GM15510 (cell line): ENCODE data around the gene LSM14A.

Source experiments
- POLR2A ChIP-seq: IDR thresholded peaks from 3 replicates; pipeline ENCODE4 v1.6.1; 2011; ENCODE audit warnings: borderline replicate concordance; ENCODE audit not compliant: insufficient read length; ENCODE audit errors: extremely low read depth

Gene LSM14A

GRCh38 chr19:34151439-34151838 lies 20.9 kb upstream of the LSM14A start:
- no peak for TF ChIP-seq POLR2A

DNA sequence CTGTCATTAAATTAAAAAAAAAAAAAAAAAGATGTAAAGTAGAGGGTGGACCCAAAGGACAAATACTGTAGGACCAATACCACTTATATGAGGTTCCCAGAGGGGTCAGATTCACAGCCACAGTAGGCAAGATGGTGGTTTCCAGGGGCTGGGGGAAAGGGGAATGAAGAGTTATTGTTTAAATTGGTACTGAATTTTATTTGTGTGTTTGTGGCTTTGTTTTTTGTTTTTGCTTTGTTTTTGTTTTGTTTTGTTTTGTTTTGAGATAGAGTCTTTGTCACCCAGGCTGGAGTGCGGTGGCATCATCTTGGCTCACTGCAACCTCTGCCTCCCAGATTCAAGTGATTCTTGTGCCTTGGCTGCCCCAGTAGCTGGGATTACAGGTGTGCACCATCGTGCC lies 17.9 kb upstream of the LSM14A start:
- TF ChIP-seq POLR2A: no peak

DNA sequence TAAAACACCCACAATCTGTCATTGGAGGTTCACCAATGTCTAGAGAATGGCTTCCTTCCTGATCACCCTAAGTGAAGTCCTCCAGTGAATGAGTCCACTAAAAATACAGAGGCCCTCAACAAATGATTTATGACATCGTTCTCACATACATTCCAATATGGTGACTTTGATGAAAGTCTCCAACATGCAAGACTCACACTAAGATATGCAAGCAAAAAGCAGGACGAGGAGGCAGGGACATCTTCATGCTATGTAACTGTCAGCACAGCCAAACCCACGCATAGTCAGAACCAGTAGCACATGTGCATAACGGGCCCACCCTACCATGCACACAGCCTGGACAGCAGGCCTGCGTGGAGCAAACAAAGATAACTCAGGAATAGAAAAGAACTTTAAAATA lies 16.6 kb upstream of the LSM14A start:
- no peak for TF ChIP-seq POLR2A

GRCh38 chr19:34165295-34165738 lies 7.0 kb upstream of the LSM14A start:
- TF ChIP-seq POLR2A: no peak

GRCh38 chr19:34171539-34171876 lies 796 bp upstream of the LSM14A start:
- TF ChIP-seq POLR2A: no peak

DNA sequence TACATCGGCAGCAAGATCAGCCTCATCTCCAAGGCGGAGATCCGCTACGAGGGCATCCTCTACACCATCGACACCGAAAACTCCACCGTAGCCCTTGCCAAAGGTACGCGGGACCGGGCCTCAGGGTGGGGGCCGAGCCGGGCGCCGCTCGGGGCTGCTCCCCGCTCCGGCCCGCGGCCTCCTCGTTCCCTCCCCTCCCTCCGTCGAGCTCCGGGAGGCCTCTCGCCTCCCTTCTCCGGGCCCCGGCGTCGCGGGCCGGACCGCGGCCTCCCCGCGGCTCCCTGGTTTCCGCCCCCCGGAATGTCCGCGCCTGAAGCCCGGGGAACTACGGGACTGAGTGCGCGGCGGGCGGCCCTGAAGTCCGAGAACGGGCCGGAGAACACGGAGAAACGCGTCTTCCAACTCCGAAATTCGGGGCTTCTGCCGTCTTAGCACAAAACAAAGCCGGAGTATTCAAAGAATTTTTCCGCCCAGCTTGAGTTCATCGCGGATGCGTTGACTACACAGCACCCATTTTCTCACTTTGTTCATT lies 423 bp downstream of the LSM14A start:
- TF ChIP-seq POLR2A: no peak

DNA sequence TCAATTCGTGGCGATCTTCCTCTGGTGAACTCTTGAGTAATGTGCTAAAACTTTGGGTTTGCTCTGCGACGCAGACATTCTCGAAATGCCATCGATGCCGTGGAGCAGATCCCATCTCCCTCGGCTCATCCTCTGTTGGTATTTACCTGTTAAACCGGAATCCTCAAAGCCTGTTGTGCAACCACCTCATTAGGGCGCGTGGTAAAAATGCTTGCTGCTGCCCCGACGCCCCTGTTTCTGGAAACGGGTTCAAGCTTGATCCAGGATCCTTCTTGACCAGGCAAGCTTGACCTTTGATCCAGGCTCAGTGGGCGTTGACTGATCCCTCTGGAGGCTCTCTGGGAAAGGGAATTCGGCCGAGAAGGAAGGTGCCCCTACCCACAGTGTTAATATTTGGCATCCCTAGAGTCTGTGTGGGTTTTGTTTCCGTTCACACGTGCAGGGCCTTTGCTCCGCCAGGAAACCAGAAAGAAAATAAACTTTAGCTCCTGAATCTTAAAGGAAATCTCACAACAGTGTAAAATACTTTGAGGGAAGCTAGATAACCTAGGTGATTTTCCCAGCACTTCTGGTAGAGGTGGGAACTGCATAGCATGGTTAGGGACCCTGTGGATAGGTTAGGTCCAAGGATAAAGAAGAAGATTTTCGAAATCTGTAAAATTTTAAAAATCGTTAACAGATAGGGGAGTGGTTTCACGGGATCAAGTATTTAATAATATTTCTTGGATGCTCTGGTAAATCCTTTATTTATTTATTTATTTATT lies 1.1 kb downstream of the LSM14A start:
- no peak for TF ChIP-seq POLR2A

GRCh38 chr19:34176581-34176980 lies 4.3 kb downstream of the LSM14A start:
- no peak for TF ChIP-seq POLR2A

DNA sequence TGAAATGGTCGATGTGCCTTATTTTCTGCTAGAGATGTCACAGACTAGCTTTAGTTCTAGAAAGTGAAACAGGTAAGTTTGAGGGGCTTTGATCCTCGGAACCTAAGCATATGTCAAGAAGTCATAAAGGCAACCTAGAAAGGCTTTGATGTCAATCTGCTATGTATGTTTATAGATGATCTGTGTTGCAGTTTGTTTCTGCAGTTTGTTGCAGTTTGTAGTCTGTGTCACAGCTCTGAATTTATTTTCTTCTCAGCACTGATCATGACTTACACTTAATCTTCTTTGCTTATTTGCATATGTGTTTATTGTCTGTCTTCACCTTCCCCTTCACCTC lies 5.9 kb downstream of the LSM14A start:
- no peak for TF ChIP-seq POLR2A

DNA sequence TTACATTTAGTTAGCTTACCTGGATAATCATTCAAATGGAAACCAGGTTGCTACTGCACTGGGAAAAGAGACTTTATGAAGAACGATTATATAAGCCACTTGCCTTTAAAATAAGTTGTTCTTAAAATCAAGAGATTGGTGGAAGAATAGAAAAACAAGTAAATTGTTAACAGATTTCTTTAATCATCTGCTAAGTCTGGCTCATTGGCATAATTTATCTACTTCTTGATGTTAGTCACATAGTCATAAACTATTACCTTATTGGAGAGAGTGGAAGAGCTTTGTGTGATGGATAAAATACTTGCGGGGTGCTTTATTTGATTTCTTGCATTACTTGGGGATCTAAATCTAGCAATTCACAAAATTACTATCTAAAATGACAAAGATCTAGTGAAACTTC lies 6.8 kb downstream of the LSM14A start:
- no peak for TF ChIP-seq POLR2A

GRCh38 chr19:34180273-34180672 lies 8.0 kb downstream of the LSM14A start:
- no peak for TF ChIP-seq POLR2A

DNA sequence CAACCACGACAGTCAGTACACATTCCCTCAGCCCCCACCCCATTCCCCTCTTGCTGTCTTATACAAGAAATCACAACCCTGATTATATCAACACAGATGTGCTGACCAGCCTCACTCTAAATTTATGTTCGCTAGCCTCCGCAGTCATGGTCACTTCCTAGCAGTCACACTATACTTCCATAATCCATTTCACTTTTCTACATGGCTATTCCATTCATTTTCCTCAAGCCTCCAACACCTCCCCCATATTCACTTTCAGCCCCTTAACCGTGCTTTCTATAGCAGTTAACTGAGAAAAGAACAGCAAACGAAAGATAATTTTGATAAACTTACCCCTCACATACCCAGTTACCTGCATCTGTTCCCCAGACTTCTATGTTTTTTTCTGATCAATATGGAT lies 8.4 kb downstream of the LSM14A start:
- TF ChIP-seq POLR2A: no peak

GRCh38 chr19:34181111-34181864 lies 9.0 kb downstream of the LSM14A start:
- no peak for TF ChIP-seq POLR2A

GRCh38 chr19:34182125-34182524 lies 9.8 kb downstream of the LSM14A start:
- no peak for TF ChIP-seq POLR2A

DNA sequence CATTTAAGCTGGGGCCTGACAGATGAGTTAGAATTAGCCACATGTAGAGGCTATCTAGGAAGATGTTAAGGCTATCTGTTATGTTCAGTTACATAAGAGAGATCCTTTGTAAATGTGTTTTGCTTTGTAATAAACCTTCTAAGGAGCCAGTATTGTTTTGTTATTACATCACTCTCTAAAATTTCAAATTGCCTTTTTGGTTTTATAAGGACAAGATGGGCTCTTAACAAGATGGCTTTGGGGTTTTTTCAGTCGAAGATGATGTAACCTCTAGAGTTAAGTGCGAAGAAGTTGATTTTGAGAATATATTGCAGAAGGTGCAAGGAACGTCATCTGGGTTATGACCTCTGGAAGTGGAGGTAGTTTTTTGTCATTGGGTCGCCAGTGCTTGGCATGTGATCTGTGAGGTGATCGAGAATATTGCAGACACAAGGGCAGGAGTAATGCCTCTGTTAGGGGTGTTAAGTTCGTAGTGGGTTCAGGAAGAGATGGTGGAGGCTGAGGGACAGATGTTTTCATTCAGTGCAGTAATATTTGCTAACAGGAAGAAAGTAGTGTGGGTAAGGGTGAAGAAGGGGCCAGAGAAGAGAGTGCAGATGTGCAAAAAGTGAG lies 12.7 kb downstream of the LSM14A start:
- TF ChIP-seq POLR2A: no peak
